K562 (cell line): ENCODE data around the gene ACTL10. TPM values are rescaled to one million over a fixed set of nuclear protein-coding genes. Genes with fewer than 3 reads are reported as not detected.

Source experiments
- ATAC-seq: fragments of 200-7000 bp; cut with Tn5 transposase; 3 replicates; pipeline ENCODE4 v1.9.1; 2020; ENCODE audit warnings: moderate library complexity
- BruUV-seq: library from RNA; stranded (reverse); fragments of 400-500 nt; replicated peaks from 2 replicates; lab custom pipeline; 2021; lab: Mats Ljungman, UMichigan
- CTCF ChIA-PET: fragments of 300-600 bp; formaldehyde crosslinking; extraction: SDS; loops from one replicate; lab custom pipeline; 2021; ENCODE audit warnings: low intra/inter-chr PET ratio; lab: Yijun Ruan, JAX
- POLR2A ChIA-PET: fragments of 300-600, 350-650 bp; sonication (Branson Sonifier 250); formaldehyde crosslinking; extraction: SDS; loops from one replicate; lab custom pipeline; 2021; ENCODE audit warnings: antibody characterized with exemption, inconsistent platforms; lab: Yijun Ruan, JAX
- DNase-seq, 4 experiments: peaks; one replicate each; pipeline versions ENCODE4 v3.0.0 to v3.0.0-alpha.2; 2011 to 2018; ENCODE audit warnings: low spot score in 3 of 4, mixed read lengths in 3 of 4; ENCODE audit errors: extremely low read depth in 1 of 4
- FAIRE-seq: peaks from 2 replicates; lab custom pipeline; 2011; peaks lifted over from hg19 to GRCh38; lab: Jason Lieb, UNC
- H2AFZ ChIP-seq: 2 replicates; pipeline ENCODE4 v1.6.0; 2011; ENCODE audit warnings: low read depth, low read length, control low read depth, inconsistent platforms
- H3K27ac ChIP-seq: fragments of 200-600 bp; 3 replicates; pipeline ENCODE4 v1.8.0; 2011; ENCODE audit warnings: low read depth, mild to moderate bottlenecking, control low read depth, inconsistent platforms, low read length, moderate library complexity, mixed read lengths; ENCODE audit errors: extremely low read depth
- H3K27me3 ChIP-seq, 2 experiments: fragments of 300-600 bp in 1 of 2; 2 replicates in 1 of 2; 3 replicates in 1 of 2; pipeline versions ENCODE4 v1.6.0 to v1.8.0; 2011; ENCODE audit warnings: inconsistent platforms in 2 of 2, low read length in 2 of 2, mild to moderate bottlenecking in 1 of 2, mixed read lengths in 1 of 2, moderate library complexity in 1 of 2; ENCODE audit not compliant: control insufficient read depth in 2 of 2, insufficient read depth in 2 of 2
- H3K36me3 ChIP-seq: fragments of 300-600 bp; 3 replicates; pipeline ENCODE4 v1.8.0; 2011; ENCODE audit warnings: mild to moderate bottlenecking, low read length, inconsistent platforms; ENCODE audit not compliant: control insufficient read depth, insufficient read depth
- H3K4me1 ChIP-seq, 2 experiments: fragments of 200-600 bp in 1 of 2; replicated peaks in 1 of 2; 2 replicates in 1 of 2; 3 replicates in 1 of 2; pipeline versions ENCODE4 v1.5.1 to v1.8.0; 2011; ENCODE audit warnings: inconsistent platforms in 2 of 2, low read length in 2 of 2, mild to moderate bottlenecking in 1 of 2, mixed read lengths in 1 of 2, moderate library complexity in 1 of 2; ENCODE audit not compliant: control insufficient read depth in 2 of 2, insufficient read depth in 2 of 2
- H3K4me2 ChIP-seq: 2 replicates; pipeline ENCODE4 v1.6.1; 2011; ENCODE audit warnings: low read length, control low read depth, inconsistent platforms, mixed read lengths; ENCODE audit not compliant: insufficient read depth
- H3K4me3 ChIP-seq: fragments of 200-600 bp; sonication (generic), shearing (Covaris generic); 2 replicates; pipeline ENCODE4 v1.5.1; 2016; ENCODE audit warnings: control low read depth, inconsistent platforms
- H3K79me2 ChIP-seq: fragments of 200-600 bp; 3 replicates; pipeline ENCODE4 v1.8.0; 2011; ENCODE audit warnings: low read length, inconsistent platforms; ENCODE audit not compliant: control insufficient read depth, insufficient read depth
- H3K9ac ChIP-seq, 2 experiments: 2 replicates each; pipeline versions ENCODE4 v1.6.0 to v1.6.1; 2011; ENCODE audit warnings: low read depth in 2 of 2, low read length in 2 of 2, control low read depth in 1 of 2, inconsistent platforms in 1 of 2, mild to moderate bottlenecking in 1 of 2, mixed read lengths in 1 of 2; ENCODE audit not compliant: insufficient read depth in 1 of 2
- H3K9me1 ChIP-seq: one replicate; pipeline ENCODE4 v1.6.0; 2011; ENCODE audit warnings: inconsistent platforms, mild to moderate bottlenecking, low read length, moderate library complexity; ENCODE audit not compliant: control insufficient read depth, insufficient read depth
- H3K9me3 ChIP-seq: replicated peaks from 2 replicates; pipeline ENCODE4 v1.5.1; 2011; ENCODE audit warnings: low read depth, low read length, inconsistent platforms; ENCODE audit not compliant: control insufficient read depth, insufficient read depth
- H4K20me1 ChIP-seq: replicated peaks from 2 replicates; pipeline ENCODE4 v1.6.1; 2011; ENCODE audit warnings: low read length, inconsistent platforms, mixed read lengths; ENCODE audit not compliant: control insufficient read depth, insufficient read depth
- ARID2 ChIP-seq: fragments of 450-650 bp; IDR thresholded peaks from 2 replicates; pipeline ENCODE4 v1.6.1; 2017; ENCODE audit warnings: antibody characterized with exemption, mild to moderate bottlenecking
- BDP1 ChIP-seq: IDR thresholded peaks from 3 replicates; pipeline ENCODE4 v1.6.1; 2011; ENCODE audit not compliant: insufficient read length, insufficient read depth
- BRCA1 ChIP-seq, 2 experiments: fragments of 450-650 bp in 1 of 2; sonication (generic) in 1 of 2; formaldehyde crosslinking in 1 of 2; IDR thresholded peaks; 2 replicates each; pipeline versions ENCODE4 v1.5.0 to v1.6.1; 2017 to 2020; ENCODE audit warnings: mild to moderate bottlenecking in 1 of 2, missing genetic modification reagents in 1 of 2
- CCAR2 ChIP-seq: fragments of 200-400 bp; formaldehyde crosslinking; IDR thresholded peaks from 2 replicates; pipeline ENCODE4 v1.6.1; 2017; ENCODE audit warnings: mild to moderate bottlenecking, low read depth, low read length
- DIDO1 ChIP-seq: fragments of 450-650 bp; IDR thresholded peaks from 2 replicates; pipeline ENCODE4 v1.6.1; 2016; ENCODE audit warnings: low read depth, missing biosample characterization, missing genetic modification characterization
- DMBX1 ChIP-seq: fragments of 250-450 bp; sonication (Bioruptor Pico); IDR thresholded peaks from 2 replicates; pipeline ENCODE4 v1.8.0; 2022; ENCODE audit warnings: inconsistent platforms, mild to moderate bottlenecking, moderate library complexity, borderline replicate concordance
- GTF2E2 ChIP-seq: fragments of 200-800 bp; sonication (Bioruptor generic); IDR thresholded peaks from 2 replicates; pipeline ENCODE4 v1.6.1; 2016; ENCODE audit warnings: missing genetic modification characterization, missing compliant biosample characterization
- MCM2 ChIP-seq: fragments of 450-650 bp; IDR thresholded peaks from 2 replicates; pipeline ENCODE4 v1.6.1; 2017; ENCODE audit warnings: low read depth, mild to moderate bottlenecking
- NR2C1 ChIP-seq, 2 experiments: fragments of 450-650 bp; IDR thresholded peaks; 2 replicates each; pipeline ENCODE4 v1.6.1; 2017; ENCODE audit warnings: mild to moderate bottlenecking in 2 of 2, antibody characterized with exemption in 1 of 2, inconsistent platforms in 1 of 2, missing compliant biosample characterization in 1 of 2, missing genetic modification characterization in 1 of 2
- PKNOX1 ChIP-seq: fragments of 450-650 bp; IDR thresholded peaks from 2 replicates; pipeline ENCODE4 v1.6.1; 2016
- POLR2AphosphoS2 ChIP-seq: IDR thresholded peaks from 2 replicates; pipeline ENCODE4 v1.6.1; 2012; ENCODE audit warnings: low read length, improper control_type of control experiment
- RAD51 ChIP-seq: fragments of 450-650 bp; IDR thresholded peaks from 2 replicates; pipeline ENCODE4 v1.7.1; 2016; ENCODE audit warnings: low read depth, mild to moderate bottlenecking, borderline replicate concordance
- RBM17 ChIP-seq: fragments of 200-400 bp; formaldehyde crosslinking; IDR thresholded peaks from 2 replicates; pipeline ENCODE4 v1.6.1; 2017; ENCODE audit warnings: low read depth, mild to moderate bottlenecking, low read length, borderline replicate concordance
- THAP12 ChIP-seq: fragments of 250-450 bp; sonication (Bioruptor Pico); IDR thresholded peaks from 2 replicates; pipeline ENCODE4 v1.9.0; 2021; ENCODE audit warnings: mild to moderate bottlenecking, inconsistent platforms
- ZBTB49 ChIP-seq: sonication (generic); formaldehyde crosslinking; IDR thresholded peaks from 2 replicates; pipeline ENCODE4 v1.8.0; 2022; ENCODE audit warnings: missing genetic modification reagents, mild to moderate bottlenecking, borderline replicate concordance
- ZNF764 ChIP-seq: fragments of 250-450 bp; sonication (Bioruptor Pico); IDR thresholded peaks from 2 replicates; pipeline ENCODE4 v1.4.0; 2020; ENCODE audit warnings: low read depth, mild to moderate bottlenecking, moderate library complexity
- WGBS: fragments of 100-300 bp; shearing (Covaris generic); methylation state at CpG from one replicate; pipeline ENCODE4 v1.1.6; 2016; ENCODE audit warnings: low coverage, mixed read lengths; ENCODE audit not compliant: insufficient coverage; ENCODE audit errors: missing lambda C conversion rate; 5-methylcytosine and 5-hydroxymethylcytosine counted together
- in situ Hi-C: fragments of 300-500 bp; cut with MboI; formaldehyde crosslinking; loops from 4 replicates; pipeline ENCODE4 v1.15.0; 2018; ENCODE audit warnings: inconsistent platforms, mixed read lengths
- intact Hi-C: fragments of 100-400 bp; cut with micrococcal nuclease; formaldehyde crosslinking; loops from 2 replicates; pipeline ENCODE4 v1.14.2; 2022
- polyA plus RNA-seq, 8 experiments: library from polyadenylated mRNA; depleted of rRNA in 4 of 8; stranded (reverse) in 5 of 8; unstranded in 3 of 8; fragments of >200 nt; fragmentation: Nextera tagmentation in 2 of 8; fragmentation: Illumina TruSeq in 1 of 8; extraction: Ambion mirVana in 2 of 8; extraction: Trizol in 1 of 8; gene quantifications; 2 replicates each; pipeline versions ENCODE4 v1.2.1 to v1.2.3, GENCODE V29; 2011 to 2014; ENCODE audit warnings: inconsistent platforms in 1 of 8, missing spikeins in 1 of 8
- total RNA-seq, 7 experiments: library from RNA; depleted of rRNA in 6 of 7; stranded (reverse); fragments of >200 nt in 6 of 7; fragmentation: Illumina TruSeq in 2 of 7; extraction: Trizol in 2 of 7; gene quantifications; 2 replicates each; pipeline versions ENCODE4 v1.2.1 to v1.2.3, GENCODE V29; 2011 to 2021; ENCODE audit warnings: low replicate concordance in 1 of 7

The ACTL10 gene
- total and polyA plus RNA-seq, 9 of the 15 experiments (the other 6 are each of a cell fraction or from before 2014, with no cell fraction given): 0.07 to 0.14 TPM; not detected in 7

GRCh38 chr20:33696448-33696847, 29.7 kb downstream of the ACTL10 start:
- 68% methylated on average over 4 of the region's 4 CpGs for WGBS
- CTCF ChIA-PET: no interaction called here
- no peak for ATAC-seq
- TF ChIP-seq CCAR2 (no peak), ZBTB49 (no peak), MCM2 (no peak), BRCA1 (IDR thresholded peaks at IDR 0.05) (no peak), BRCA1 (CRISPR knock-in tag; IDR thresholded peaks at IDR 0.05) (no peak), ZNF764 (no peak), ARID2 (no peak), RBM17 (no peak), GTF2E2 (tag) (no peak), RAD51 (no peak), BDP1 (no peak), DMBX1 (CRISPR knock-in tag) (no peak), NR2C1 (IDR thresholded peaks at IDR 0.05) (no peak), NR2C1 (tag; IDR thresholded peaks at IDR 0.05) (no peak), DIDO1 (tag) (no peak), THAP12 (CRISPR knock-in tag) (no peak), POLR2AphosphoS2 (no peak), PKNOX1 (no peak)

More at GRCh38 chr20:33696448-33696847, 29.7 kb downstream of the ACTL10 start:
- no peak for FAIRE-seq
- in situ Hi-C loops: no loop called here
- Histone ChIP-seq H3K27me3 (no peaks in the 10 kb centered on the region), H3K4me1 (peaks cover 2 to 4% of the 10 kb centered on the region in 2 experiments; a peak in 3 of 5 replicates), H3K9ac (no peak overlapping the region), H3K9me1 (no peaks in the 10 kb centered on the region), H3K27ac (no peak overlapping the region), H3K9me3 (no peaks in the 10 kb centered on the region), H3K79me2 (no peaks in the 10 kb centered on the region), H2AFZ (no peak overlapping the region), H3K36me3 (no peaks in the 10 kb centered on the region), H3K4me2 (no peak overlapping the region), H4K20me1 (no peaks in the 10 kb centered on the region), H3K4me3 (no peak overlapping the region)
- no peak for DNase-seq
- BruUV-seq: no TSS peak
- intact Hi-C loops: no loop called here
- POLR2A ChIA-PET: interaction anchor here (0.6 to 1.3 kb wide), 4 partner anchors 9 to 867 kb away, joined by 3 to 4 read pairs (median 4); no protein-coding TSS in a partner anchor
